Sigmoid colon (tissue), 4 donors: ENCODE measurements around the gene SSR1.

Experiments
- EP300 ChIP-seq, 4 donors: sonication (generic); formaldehyde crosslinking; IDR thresholded peaks; one replicate each; pipeline ENCODE4 v1.6.1; 2017; ENCODE audit warnings: antibody characterized with exemption in 4 of 4
- POLR2A ChIP-seq, 2 donors: fragments of 450-650 bp; IDR thresholded peaks; one replicate each; pipeline ENCODE4 v1.6.1; 2016; ENCODE audit warnings: antibody characterized with exemption in 2 of 2, mild to moderate bottlenecking in 2 of 2, moderate library complexity in 2 of 2
- POLR2AphosphoS5 ChIP-seq, 4 donors: sonication (generic); formaldehyde crosslinking; IDR thresholded peaks; one replicate each; pipeline ENCODE4 v1.6.1; 2017; ENCODE audit warnings: antibody characterized with exemption in 4 of 4
- TF ChIP-seq, protein P1 (sequence below), 4 experiments: fragments of 450-650 bp in 3 of 4; fragments of 200-600 bp in 1 of 4; IDR thresholded peaks; one replicate each; pipeline ENCODE4 v1.5.1; 2016 to 2019; ENCODE audit warnings: antibody characterized with exemption in 4 of 4, mild to moderate bottlenecking in 3 of 4, moderate library complexity in 2 of 4

DNA sequence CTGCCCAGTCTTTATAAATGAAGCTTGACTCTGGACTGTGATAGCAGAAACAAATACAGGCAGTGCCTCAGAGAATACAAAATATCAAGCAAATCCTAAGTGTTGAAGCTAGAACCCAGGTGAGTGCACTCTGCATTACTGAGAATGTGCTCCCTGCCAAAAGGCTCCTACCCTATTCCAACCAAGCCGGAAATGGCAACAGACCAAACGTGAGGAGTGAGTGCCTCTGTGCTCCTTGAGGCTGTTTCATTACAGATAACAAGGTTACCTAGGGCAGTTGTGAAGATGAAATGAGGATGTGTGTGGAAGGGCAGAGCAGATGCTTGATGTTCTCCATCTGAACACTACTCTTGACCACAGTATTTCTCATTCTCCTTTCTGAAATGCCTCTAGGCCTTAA is 29.3 kb downstream of the SSR1 start:
- TF ChIP-seq, protein P1, sequence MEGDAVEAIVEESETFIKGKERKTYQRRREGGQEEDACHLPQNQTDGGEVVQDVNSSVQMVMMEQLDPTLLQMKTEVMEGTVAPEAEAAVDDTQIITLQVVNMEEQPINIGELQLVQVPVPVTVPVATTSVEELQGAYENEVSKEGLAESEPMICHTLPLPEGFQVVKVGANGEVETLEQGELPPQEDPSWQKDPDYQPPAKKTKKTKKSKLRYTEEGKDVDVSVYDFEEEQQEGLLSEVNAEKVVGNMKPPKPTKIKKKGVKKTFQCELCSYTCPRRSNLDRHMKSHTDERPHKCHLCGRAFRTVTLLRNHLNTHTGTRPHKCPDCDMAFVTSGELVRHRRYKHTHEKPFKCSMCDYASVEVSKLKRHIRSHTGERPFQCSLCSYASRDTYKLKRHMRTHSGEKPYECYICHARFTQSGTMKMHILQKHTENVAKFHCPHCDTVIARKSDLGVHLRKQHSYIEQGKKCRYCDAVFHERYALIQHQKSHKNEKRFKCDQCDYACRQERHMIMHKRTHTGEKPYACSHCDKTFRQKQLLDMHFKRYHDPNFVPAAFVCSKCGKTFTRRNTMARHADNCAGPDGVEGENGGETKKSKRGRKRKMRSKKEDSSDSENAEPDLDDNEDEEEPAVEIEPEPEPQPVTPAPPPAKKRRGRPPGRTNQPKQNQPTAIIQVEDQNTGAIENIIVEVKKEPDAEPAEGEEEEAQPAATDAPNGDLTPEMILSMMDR (IDR thresholded peaks at IDR 0.05): no peak
- TF ChIP-seq POLR2A (IDR thresholded peaks at IDR 0.05) (no peak), EP300 (IDR thresholded peaks at IDR 0.05) (no peak), POLR2AphosphoS5 (IDR thresholded peaks at IDR 0.05) (no peak)
